Adrenal gland (tissue), 12 donors: ENCODE measurements around the gene ABCC2. TPM values are rescaled to one million over a fixed set of nuclear protein-coding genes. Genes with fewer than 3 reads are reported as not detected.

Experiments
- DNase-seq, 7 donors: peaks; one replicate each; pipeline ENCODE4 v3.0.0-alpha.2; 2019 to 2020
- H3K27ac ChIP-seq, 5 donors: fragments of 200-600 bp; sonication (generic) in 4 of 5; 1 replicate in 3 of 5; 2 replicates in 2 of 5; pipeline versions ENCODE4 v1.5.1 to v1.8.0; 2016 to 2020; ENCODE audit warnings: mild to moderate bottlenecking in 1 of 5
- H3K27me3 ChIP-seq: fragments of 200-600 bp; 2 replicates; pipeline ENCODE4 v1.8.0; 2021
- H3K36me3 ChIP-seq, 2 donors: fragments of 200-600 bp; replicated peaks in 1 of 2; 1 replicate in 1 of 2; 2 replicates in 1 of 2; pipeline versions ENCODE4 v1.5.1 to v1.8.0; 2018 to 2022
- H3K4me1 ChIP-seq, 2 donors: fragments of 200-600 bp; replicated peaks in 1 of 2; 1 replicate in 1 of 2; 2 replicates in 1 of 2; pipeline versions ENCODE4 v1.5.1 to v1.8.0; 2018 to 2021
- H3K4me3 ChIP-seq, 4 donors: fragments of 200-600 bp; sonication (generic) in 3 of 4; one replicate each; pipeline ENCODE4 v1.5.1; 2016 to 2018
- H3K9me3 ChIP-seq, 3 donors: fragments of 200-600 bp; sonication (generic) in 1 of 3; replicated peaks in 1 of 3; 1 replicate in 2 of 3; 2 replicates in 1 of 3; pipeline versions ENCODE4 v1.5.1 to v1.8.0; 2016 to 2021
- CTCF ChIP-seq, 6 experiments: fragments of 450-650 bp in 4 of 6; fragments of 200-600 bp in 2 of 6; sonication (generic) in 1 of 6; IDR thresholded peaks; 1 replicate in 5 of 6; 2 replicates in 1 of 6; pipeline versions ENCODE4 v1.5.1 to v1.8.0; 2016 to 2021; ENCODE audit warnings: antibody characterized with exemption in 6 of 6, mild to moderate bottlenecking in 2 of 6, moderate library complexity in 1 of 6
- POLR2A ChIP-seq, 2 donors: fragments of 450-650 bp; IDR thresholded peaks; one replicate each; pipeline ENCODE4 v1.6.1; 2017; ENCODE audit warnings: antibody characterized with exemption in 2 of 2, mild to moderate bottlenecking in 2 of 2, moderate library complexity in 1 of 2
- WGBS, 4 donors: extraction: QIAGEN DNeasy Blood & Tissue Kit in 2 of 4; methylation state at CpG; one replicate each; pipeline versions ENCODE4 v1.1.5 to v1.1.7; 2013 to 2017; 5-methylcytosine and 5-hydroxymethylcytosine counted together
- intact Hi-C, 2 donors: fragments of 100-400 bp; cut with DNase I; formaldehyde crosslinking; loops; one replicate each; pipeline versions ENCODE4 v1.14.1 to v1.15.0; 2022 to 2023
- polyA plus RNA-seq, 3 donors: library from polyadenylated mRNA; stranded (reverse); fragments of 200-250 nt in 2 of 3; fragments of 350-450 nt in 1 of 3; fragmentation: Illumina TruSeq in 1 of 3; extraction: RNeasy Lipid Tissue Mini Kit (QIAGEN cat#74804) in 1 of 3; gene quantifications; one replicate each; pipeline ENCODE4 v1.2.3, GENCODE V29; 2013 to 2014
- total RNA-seq, 9 donors: library from RNA; depleted of rRNA in 4 of 9; stranded (reverse); fragments of >200 nt in 4 of 9; fragments of 120-200 nt in 1 of 9; fragmentation: NEBNext Ultra II Directional in 1 of 9; extraction: Animal tissue kit (Norgen Biotek cat#: 25700) in 1 of 9; gene quantifications; one replicate each; pipeline versions ENCODE4 v1.1.0 to v1.2.4, GENCODE V29; 2013 to 2023
- donor health status: healthy with polysubstance abuse.
- donor health status: Bipolar disorder and iron deficiency.
- donor health status: DM: yes; HTN: yes; CAD: no.
- donor health status: DM: no; HTN: no; CAD: no.
- donor health status: DM: no; HTN: no; CAD: no.
- donor health status: DM: yes; HTN: yes; CAD: no.

The ABCC2 gene
- total and polyA plus RNA-seq, 12 donors: 0.55 to 2.1 (median 0.81) TPM

GRCh38 chr10:99880080-99880835 is 97.8 kb downstream of the ABCC2 start:
- H3K9me3 ChIP-seq: no peaks in the 10 kb centered on the region
- H3K27me3 ChIP-seq: no peaks in the 10 kb centered on the region
- TF ChIP-seq POLR2A (IDR thresholded peaks at IDR 0.05) (no peak), CTCF (IDR thresholded peaks at IDR 0.05) (no peak)
- H3K36me3 ChIP-seq: peaks cover 0 to 89% of the 10 kb centered on the region in 2 donors
- no peak overlapping the region for H3K4me3 ChIP-seq
- H3K27ac ChIP-seq: no peak overlapping the region
- DNase-seq: peak in 2 of 7 donors; percentile 24 to 54
- WGBS, 4 donors: 73 to 82% (median 78%) methylated on average over 17 to 19 of the region's 19 CpGs
- H3K4me1 ChIP-seq: no peaks in the 10 kb centered on the region
- intact Hi-C loops: no loop called here

GRCh38 chr10:99881371-99881770 is 98.9 kb downstream of the ABCC2 start:
- no peak overlapping the region for H3K27ac ChIP-seq
- H3K27me3 ChIP-seq: no peaks in the 10 kb centered on the region
- no peak overlapping the region for H3K4me3 ChIP-seq

GRCh38 chr10:99883523-99883922 is 101.1 kb downstream of the ABCC2 start:
- 74 to 85% (median 79%) methylated on average over 2 of the region's 2 CpGs for WGBS, 4 donors
- intact Hi-C loops: no loop called here
- no peaks in the 10 kb centered on the region for H3K27me3 ChIP-seq
- no peaks in the 10 kb centered on the region for H3K4me1 ChIP-seq
- DNase-seq: no peak
- no peak overlapping the region for H3K4me3 ChIP-seq
- H3K36me3 ChIP-seq: peaks cover 0 to 94% of the 10 kb centered on the region in 2 donors
- TF ChIP-seq CTCF (IDR thresholded peaks at IDR 0.05): no peak
- TF ChIP-seq POLR2A (IDR thresholded peaks at IDR 0.05): no peak
- no peaks in the 10 kb centered on the region for H3K9me3 ChIP-seq
- no peak overlapping the region for H3K27ac ChIP-seq

More at GRCh38 chr10:99881371-99881770, 98.9 kb downstream of the ABCC2 start:
- H3K36me3 ChIP-seq: peaks cover 0 to 95% of the 10 kb centered on the region in 2 donors
- no peak for DNase-seq
- intact Hi-C loops: no loop called here
- no peaks in the 10 kb centered on the region for H3K9me3 ChIP-seq
- 80 to 90% (median 86%) methylated on average over 5 of the region's 5 CpGs for WGBS, 4 donors
- H3K4me1 ChIP-seq: no peaks in the 10 kb centered on the region
- TF ChIP-seq CTCF (IDR thresholded peaks at IDR 0.05) (no peak), POLR2A (IDR thresholded peaks at IDR 0.05) (no peak)

GRCh38 chr10:99888622-99889021 is 106.2 kb downstream of the ABCC2 start:
- 51 to 58% (median 57%) methylated on average over 4 of the region's 4 CpGs for WGBS, 4 donors
- Histone ChIP-seq H3K27me3 (no peaks in the 10 kb centered on the region), H3K36me3 (peaks cover 0 to 57% of the 10 kb centered on the region in 2 donors), H3K9me3 (no peaks in the 10 kb centered on the region), H3K4me1 (no peaks in the 10 kb centered on the region), H3K4me3 (no peak overlapping the region), H3K27ac (peak overlapping the region in 3 of 5 donors; percentile 22 to 62 (median 29))
- peak in 1 of 2 donors; percentile 7 for TF ChIP-seq POLR2A (IDR thresholded peaks at IDR 0.05)
- no peak for TF ChIP-seq CTCF (IDR thresholded peaks at IDR 0.05)
- intact Hi-C loops: no loop called here
- DNase-seq: peak; percentile 69 to 89 (median 83)
